Glutamatergic neuron (in vitro differentiated cells): ENCODE measurements around the gene PPT1. TPM values are rescaled to one million over a fixed set of nuclear protein-coding genes. Genes with fewer than 3 reads are reported as not detected.

ENCODE experiments used
- total RNA-seq: library from RNA; stranded (reverse); fragmentation: NEBNext Ultra II Directional; extraction: Animal tissue kit (Norgen Biotek cat#: 25700); gene quantifications from one replicate; pipeline ENCODE4 v1.2.1, GENCODE V29; 2021; ENCODE audit not compliant: unreplicated experiment

PPT1 gene
- total RNA-seq, 1 donor from 2014 or later = 32.5 TPM

Other genes with a start within 250 kb of the PPT1 start
- gene TRIT1, start 213.7 kb downstream of the PPT1 start, total RNA-seq = 35.5 TPM
- 97.7 TPM for gene MYCL, start 195.3 kb downstream of the PPT1 start, total RNA-seq
- gene MFSD2A, start 142.1 kb downstream of the PPT1 start, total RNA-seq = 5.6 TPM
- gene CAP1, start 56.5 kb downstream of the PPT1 start, total RNA-seq = 293 TPM
- gene RLF, start 64.1 kb upstream of the PPT1 start, total RNA-seq = 15.0 TPM
- gene TMCO2, start 150.7 kb upstream of the PPT1 start, total RNA-seq = not detected
- gene ZMPSTE24, start 161.0 kb upstream of the PPT1 start, total RNA-seq = 32.8 TPM
- gene COL9A2, start 220.0 kb upstream of the PPT1 start, total RNA-seq = 3.3 TPM